Uterus (tissue), 2 donors: ENCODE measurements around the gene APP.

ENCODE experiments used
- CTCF ChIP-seq, 4 experiments: fragments of 200-600 bp in 2 of 4; fragments of 450-650 bp in 2 of 4; sonication (generic) in 2 of 4; IDR thresholded peaks; one replicate each; pipeline ENCODE4 v1.5.1; 2016 to 2019; ENCODE audit warnings: antibody characterized with exemption in 4 of 4, mild to moderate bottlenecking in 2 of 4, moderate library complexity in 1 of 4
- POLR2A ChIP-seq, 2 donors: fragments of 450-650 bp; IDR thresholded peaks; one replicate each; pipeline ENCODE4 v1.6.1; 2016; ENCODE audit warnings: antibody characterized with exemption in 2 of 2, mild to moderate bottlenecking in 1 of 2, moderate library complexity in 1 of 2

DNA sequence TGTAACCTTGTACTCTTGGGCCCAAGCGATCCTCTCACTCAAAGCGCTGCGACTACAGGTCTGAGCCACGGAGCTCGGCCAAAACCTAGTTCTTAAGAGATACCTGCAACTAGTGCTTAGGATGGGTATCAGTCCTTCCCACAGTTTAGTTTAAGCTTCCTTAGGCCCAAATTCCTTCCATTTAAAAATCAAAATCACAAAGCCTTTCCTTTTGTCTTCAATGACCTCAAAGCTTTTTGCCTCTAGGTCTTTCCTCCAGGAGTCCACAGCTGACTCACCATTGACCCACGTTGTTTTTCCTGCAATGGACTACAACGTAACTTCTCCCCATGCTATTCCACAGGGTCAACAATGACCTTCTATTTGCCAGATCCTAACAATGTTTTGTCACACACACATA, 64.0 kb downstream of the APP start:
- TF ChIP-seq CTCF (IDR thresholded peaks at IDR 0.05) (no peak), POLR2A (IDR thresholded peaks at IDR 0.05) (no peak)
